K562 (cell line): ENCODE measurements around the gene ATG4D. TPM values are rescaled to one million over a fixed set of nuclear protein-coding genes. Genes with fewer than 3 reads are reported as not detected.

Source experiments
- ATAC-seq: fragments of 200-7000 bp; cut with Tn5 transposase; 3 replicates; pipeline ENCODE4 v1.9.1; 2020; ENCODE audit warnings: moderate library complexity
- BruUV-seq: library from RNA; stranded (reverse); fragments of 400-500 nt; replicated peaks from 2 replicates; lab custom pipeline; 2021; lab: Mats Ljungman, UMichigan
- CTCF ChIA-PET: fragments of 300-600 bp; formaldehyde crosslinking; extraction: SDS; loops from one replicate; lab custom pipeline; 2021; ENCODE audit warnings: low intra/inter-chr PET ratio; lab: Yijun Ruan, JAX
- POLR2A ChIA-PET: fragments of 300-600, 350-650 bp; sonication (Branson Sonifier 250); formaldehyde crosslinking; extraction: SDS; loops from one replicate; lab custom pipeline; 2021; ENCODE audit warnings: antibody characterized with exemption, inconsistent platforms; lab: Yijun Ruan, JAX
- DNase-seq, 4 experiments: peaks; one replicate each; pipeline versions ENCODE4 v3.0.0 to v3.0.0-alpha.2; 2011 to 2018; ENCODE audit warnings: low spot score in 3 of 4, mixed read lengths in 3 of 4; ENCODE audit errors: extremely low read depth in 1 of 4
- FAIRE-seq: peaks from 2 replicates; lab custom pipeline; 2011; peaks lifted over from hg19 to GRCh38; lab: Jason Lieb, UNC
- H2AFZ ChIP-seq: 2 replicates; pipeline ENCODE4 v1.6.0; 2011; ENCODE audit warnings: low read depth, low read length, control low read depth, inconsistent platforms
- H3K27ac ChIP-seq: fragments of 200-600 bp; 3 replicates; pipeline ENCODE4 v1.8.0; 2011; ENCODE audit warnings: low read depth, mild to moderate bottlenecking, control low read depth, inconsistent platforms, low read length, moderate library complexity, mixed read lengths; ENCODE audit errors: extremely low read depth
- H3K27me3 ChIP-seq, 2 experiments: fragments of 300-600 bp in 1 of 2; 2 replicates in 1 of 2; 3 replicates in 1 of 2; pipeline versions ENCODE4 v1.6.0 to v1.8.0; 2011; ENCODE audit warnings: inconsistent platforms in 2 of 2, low read length in 2 of 2, mild to moderate bottlenecking in 1 of 2, mixed read lengths in 1 of 2, moderate library complexity in 1 of 2; ENCODE audit not compliant: control insufficient read depth in 2 of 2, insufficient read depth in 2 of 2
- H3K36me3 ChIP-seq: fragments of 300-600 bp; 3 replicates; pipeline ENCODE4 v1.8.0; 2011; ENCODE audit warnings: mild to moderate bottlenecking, low read length, inconsistent platforms; ENCODE audit not compliant: control insufficient read depth, insufficient read depth
- H3K4me1 ChIP-seq, 2 experiments: fragments of 200-600 bp in 1 of 2; replicated peaks in 1 of 2; 2 replicates in 1 of 2; 3 replicates in 1 of 2; pipeline versions ENCODE4 v1.5.1 to v1.8.0; 2011; ENCODE audit warnings: inconsistent platforms in 2 of 2, low read length in 2 of 2, mild to moderate bottlenecking in 1 of 2, mixed read lengths in 1 of 2, moderate library complexity in 1 of 2; ENCODE audit not compliant: control insufficient read depth in 2 of 2, insufficient read depth in 2 of 2
- H3K4me2 ChIP-seq: 2 replicates; pipeline ENCODE4 v1.6.1; 2011; ENCODE audit warnings: low read length, control low read depth, inconsistent platforms, mixed read lengths; ENCODE audit not compliant: insufficient read depth
- H3K4me3 ChIP-seq: fragments of 200-600 bp; sonication (generic), shearing (Covaris generic); 2 replicates; pipeline ENCODE4 v1.5.1; 2016; ENCODE audit warnings: control low read depth, inconsistent platforms
- H3K79me2 ChIP-seq: fragments of 200-600 bp; 3 replicates; pipeline ENCODE4 v1.8.0; 2011; ENCODE audit warnings: low read length, inconsistent platforms; ENCODE audit not compliant: control insufficient read depth, insufficient read depth
- H3K9ac ChIP-seq, 2 experiments: 2 replicates each; pipeline versions ENCODE4 v1.6.0 to v1.6.1; 2011; ENCODE audit warnings: low read depth in 2 of 2, low read length in 2 of 2, control low read depth in 1 of 2, inconsistent platforms in 1 of 2, mild to moderate bottlenecking in 1 of 2, mixed read lengths in 1 of 2; ENCODE audit not compliant: insufficient read depth in 1 of 2
- H3K9me1 ChIP-seq: one replicate; pipeline ENCODE4 v1.6.0; 2011; ENCODE audit warnings: inconsistent platforms, mild to moderate bottlenecking, low read length, moderate library complexity; ENCODE audit not compliant: control insufficient read depth, insufficient read depth
- H3K9me3 ChIP-seq: replicated peaks from 2 replicates; pipeline ENCODE4 v1.5.1; 2011; ENCODE audit warnings: low read depth, low read length, inconsistent platforms; ENCODE audit not compliant: control insufficient read depth, insufficient read depth
- H4K20me1 ChIP-seq: replicated peaks from 2 replicates; pipeline ENCODE4 v1.6.1; 2011; ENCODE audit warnings: low read length, inconsistent platforms, mixed read lengths; ENCODE audit not compliant: control insufficient read depth, insufficient read depth
- BCOR ChIP-seq: fragments of 450-650 bp; IDR thresholded peaks from 2 replicates; pipeline ENCODE4 v1.6.1; 2016
- CBX8 ChIP-seq: fragments of 200-600 bp; sonication (generic); IDR thresholded peaks from 2 replicates; pipeline ENCODE4 v1.6.1; 2012; ENCODE audit warnings: borderline replicate concordance, mixed run types, low read depth, mild to moderate bottlenecking, moderate library complexity, mixed read lengths, low read length, control low read depth, inconsistent platforms; ENCODE audit not compliant: poor library complexity, severe bottlenecking; ENCODE audit errors: extremely low read depth
- RBM25 ChIP-seq: fragments of 200-400 bp; formaldehyde crosslinking; IDR thresholded peaks from 2 replicates; pipeline ENCODE4 v1.6.1; 2018; ENCODE audit warnings: low read length, low read depth, moderate library complexity; ENCODE audit not compliant: severe bottlenecking
- TRIM24 ChIP-seq, 2 experiments: fragments of 450-650 bp; IDR thresholded peaks; 2 replicates each; pipeline ENCODE4 v1.6.1; 2016
- TRIM28 ChIP-seq: fragments of 450-650 bp; IDR thresholded peaks from 2 replicates; pipeline ENCODE4 v1.6.1; 2017
- ZNF12 ChIP-seq: sonication (generic); formaldehyde crosslinking; IDR thresholded peaks from 2 replicates; pipeline ENCODE4 v1.4.0; 2020; ENCODE audit warnings: mild to moderate bottlenecking, missing genetic modification reagents
- ZNF511 ChIP-seq: sonication (generic); formaldehyde crosslinking; IDR thresholded peaks from 2 replicates; pipeline ENCODE4 v1.8.0; 2022; ENCODE audit warnings: mild to moderate bottlenecking, missing genetic modification reagents
- WGBS: fragments of 100-300 bp; shearing (Covaris generic); methylation state at CpG from one replicate; pipeline ENCODE4 v1.1.6; 2016; ENCODE audit warnings: low coverage, mixed read lengths; ENCODE audit not compliant: insufficient coverage; ENCODE audit errors: missing lambda C conversion rate; 5-methylcytosine and 5-hydroxymethylcytosine counted together
- in situ Hi-C: fragments of 300-500 bp; cut with MboI; formaldehyde crosslinking; loops from 4 replicates; pipeline ENCODE4 v1.15.0; 2018; ENCODE audit warnings: inconsistent platforms, mixed read lengths
- intact Hi-C: fragments of 100-400 bp; cut with micrococcal nuclease; formaldehyde crosslinking; loops from 2 replicates; pipeline ENCODE4 v1.14.2; 2022
- polyA plus RNA-seq, 8 experiments: library from polyadenylated mRNA; depleted of rRNA in 4 of 8; stranded (reverse) in 5 of 8; unstranded in 3 of 8; fragments of >200 nt; fragmentation: Nextera tagmentation in 2 of 8; fragmentation: Illumina TruSeq in 1 of 8; extraction: Ambion mirVana in 2 of 8; extraction: Trizol in 1 of 8; gene quantifications; 2 replicates each; pipeline versions ENCODE4 v1.2.1 to v1.2.3, GENCODE V29; 2011 to 2014; ENCODE audit warnings: inconsistent platforms in 1 of 8, missing spikeins in 1 of 8
- total RNA-seq, 7 experiments: library from RNA; depleted of rRNA in 6 of 7; stranded (reverse); fragments of >200 nt in 6 of 7; fragmentation: Illumina TruSeq in 2 of 7; extraction: Trizol in 2 of 7; gene quantifications; 2 replicates each; pipeline versions ENCODE4 v1.2.1 to v1.2.3, GENCODE V29; 2011 to 2021; ENCODE audit warnings: low replicate concordance in 1 of 7

ATG4D gene
- total and polyA plus RNA-seq, 9 of the 15 experiments (the other 6 are each of a cell fraction or from before 2014, with no cell fraction given), result 0.51 to 66.1 (median 22.9) TPM

DNA sequence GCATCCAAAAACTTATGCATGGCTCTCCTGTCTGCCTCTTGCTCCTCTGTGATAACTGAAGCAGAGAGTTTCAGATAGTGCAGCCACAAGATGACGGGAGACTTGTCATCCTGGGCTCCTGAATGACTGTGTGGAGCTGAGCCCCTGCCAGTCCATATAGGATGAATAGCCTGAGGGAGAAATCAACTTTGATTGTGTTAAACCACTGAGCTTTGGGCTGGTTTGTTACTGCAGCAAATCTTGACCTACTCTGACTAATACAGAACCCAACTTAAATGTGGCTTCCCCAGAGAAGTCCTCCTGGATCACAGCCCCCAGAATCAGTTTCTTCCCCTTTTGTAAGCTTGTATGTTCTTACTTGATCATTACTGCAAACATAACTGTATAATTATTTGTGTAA, 11.2 kb upstream of the ATG4D start:
- CTCF ChIA-PET, result no interaction called here
- H3K4me3 ChIP-seq, result no peak overlapping the region
- no peak for ATAC-seq
- H3K9me1 ChIP-seq, result no peaks in the 10 kb centered on the region
- no peak overlapping the region for H2AFZ ChIP-seq
- no peak overlapping the region for H3K27ac ChIP-seq
- H4K20me1 ChIP-seq, result no peaks in the 10 kb centered on the region
- intact Hi-C loops (no loop called here), in situ Hi-C loops (no loop called here)
- no peaks in the 10 kb centered on the region for H3K36me3 ChIP-seq
- BruUV-seq, result no TSS peak
- H3K9ac ChIP-seq, result no peak overlapping the region
- H3K9me3 ChIP-seq, result no peaks in the 10 kb centered on the region
- H3K79me2 ChIP-seq, result no peaks in the 10 kb centered on the region
- TF ChIP-seq BCOR, result peak; percentile 46; the same call in 1 of the 2 replicates
- TF ChIP-seq RBM25, result peak; percentile 69
- 0 out of 4 replicates have a peak, but pooled peaks of 1 of the 2 experiments have one; percentile 25 for TF ChIP-seq TRIM24 (IDR thresholded peaks at IDR 0.05)
- no peak for TF ChIP-seq CBX8
- no peak for TF ChIP-seq ZNF511 (CRISPR knock-in tag)
- peak; percentile 60; the same call in 1 of the 2 replicates for TF ChIP-seq TRIM28
- TF ChIP-seq ZNF12 (CRISPR knock-in tag), result peak; percentile 99
- no peaks in the 10 kb centered on the region for H3K27me3 ChIP-seq
- 13% methylated on average over 1 of the region's 1 CpG for WGBS
- POLR2A ChIA-PET, result interaction anchor here (2.6 kb wide), 1 partner anchor 10 kb away, joined by 10 read pairs; no protein-coding TSS in a partner anchor
- peaks cover 0 to 6% of the 10 kb centered on the region in 2 experiments; a peak in 2 of 5 replicates for H3K4me1 ChIP-seq
- no peak overlapping the region for H3K4me2 ChIP-seq
- no peak for DNase-seq
- FAIRE-seq, result peak; percentile 6
